CD14-positive monocyte (primary cell): ENCODE results near the gene ACSL5. TPM values are rescaled to one million over a fixed set of nuclear protein-coding genes. Genes with fewer than 3 reads are reported as not detected.

Experiments
- DNase-seq, 3 donors: peaks; one replicate each; pipeline ENCODE4 v3.0.0-alpha.2; 2011 to 2022
- H2AFZ ChIP-seq: 2 replicates; pipeline ENCODE4 v1.6.0; 2012; ENCODE audit warnings: mild to moderate bottlenecking, low read depth, low read length, inconsistent platforms; ENCODE audit not compliant: insufficient read depth, poor library complexity, severe bottlenecking
- H3K27ac ChIP-seq, 2 donors: 1 replicate in 1 of 2; 2 replicates in 1 of 2; pipeline ENCODE4 v1.5.1; 2012 to 2013; ENCODE audit warnings: low read length in 2 of 2, control low read depth in 1 of 2, inconsistent platforms in 1 of 2, low read depth in 1 of 2, mild to moderate bottlenecking in 1 of 2
- H3K27me3 ChIP-seq, 2 donors: one replicate each; pipeline versions ENCODE4 v1.6.0 to v1.6.1; 2011 to 2013; ENCODE audit warnings: low read length in 2 of 2; ENCODE audit not compliant: control insufficient read depth in 2 of 2, insufficient read depth in 2 of 2
- H3K36me3 ChIP-seq, 2 donors: replicated peaks in 1 of 2; 1 replicate in 1 of 2; 2 replicates in 1 of 2; pipeline versions ENCODE4 v1.5.1 to v1.6.1; 2012 to 2013; ENCODE audit warnings: low read length in 2 of 2, control low read depth in 1 of 2, inconsistent platforms in 1 of 2, mild to moderate bottlenecking in 1 of 2; ENCODE audit not compliant: insufficient read depth in 2 of 2, control insufficient read depth in 1 of 2
- H3K4me1 ChIP-seq, 2 donors: 1 replicate in 1 of 2; 2 replicates in 1 of 2; pipeline versions ENCODE4 v1.5.1 to v1.6.1; 2012 to 2013; ENCODE audit warnings: low read length in 2 of 2, control low read depth in 1 of 2, inconsistent platforms in 1 of 2, mild to moderate bottlenecking in 1 of 2, moderate library complexity in 1 of 2; ENCODE audit not compliant: insufficient read depth in 2 of 2, control insufficient read depth in 1 of 2
- H3K4me2 ChIP-seq: replicated peaks from 2 replicates; pipeline ENCODE3; 2012; ENCODE audit warnings: low read length, moderate library complexity, mild to moderate bottlenecking; ENCODE audit not compliant: poor library complexity, severe bottlenecking; ENCODE audit errors: extremely low read depth
- H3K4me3 ChIP-seq, 3 experiments: fragments of 200-600 bp in 1 of 3; sonication (generic) in 1 of 3; replicated peaks in 1 of 3; 1 replicate in 2 of 3; 2 replicates in 1 of 3; pipeline ENCODE4 v1.5.1; 2011 to 2013; ENCODE audit warnings: low read length in 3 of 3, mild to moderate bottlenecking in 3 of 3, control low read depth in 2 of 3, low read depth in 2 of 3, inconsistent platforms in 1 of 3, moderate library complexity in 1 of 3
- H3K79me2 ChIP-seq: 2 replicates; pipeline ENCODE4 v1.6.0; 2012; ENCODE audit warnings: mild to moderate bottlenecking, control low read depth, inconsistent platforms, low read length, moderate library complexity; ENCODE audit not compliant: insufficient read depth
- H3K9ac ChIP-seq: 2 replicates; pipeline ENCODE4 v1.6.0; 2017; ENCODE audit warnings: low read length, mild to moderate bottlenecking; ENCODE audit not compliant: insufficient read depth, poor library complexity, severe bottlenecking
- H3K9me3 ChIP-seq, 2 donors: replicated peaks in 1 of 2; 1 replicate in 1 of 2; 2 replicates in 1 of 2; pipeline versions ENCODE4 v1.5.1 to v1.6.1; 2012 to 2013; ENCODE audit warnings: low read length in 2 of 2, control low read depth in 1 of 2; ENCODE audit not compliant: control insufficient read depth in 1 of 2, insufficient read depth in 1 of 2
- H4K20me1 ChIP-seq: 2 replicates; pipeline ENCODE4 v1.6.0; 2012; ENCODE audit warnings: mild to moderate bottlenecking, low read length, control low read depth, moderate library complexity; ENCODE audit not compliant: insufficient read depth
- H3K27ac Mint-ChIP-seq, 7 donors: one replicate each; pipeline ENCODE4 v1.8.0; 2020; ENCODE audit warnings: mild to moderate bottlenecking in 7 of 7, mixed read lengths in 7 of 7, moderate library complexity in 6 of 7, inconsistent platforms in 2 of 7
- H3K27me3 Mint-ChIP-seq, 3 donors: one replicate each; pipeline ENCODE4 v1.8.0; 2021 to 2022; ENCODE audit warnings: low read depth in 3 of 3, mild to moderate bottlenecking in 3 of 3, mixed read lengths in 3 of 3, moderate library complexity in 3 of 3, inconsistent platforms in 1 of 3
- H3K36me3 Mint-ChIP-seq, 2 donors: one replicate each; pipeline ENCODE4 v1.8.0; 2020; ENCODE audit warnings: mixed read lengths in 2 of 2, inconsistent platforms in 1 of 2, mild to moderate bottlenecking in 1 of 2
- H3K4me1 Mint-ChIP-seq: one replicate; pipeline ENCODE4 v1.8.0; 2020; ENCODE audit warnings: mild to moderate bottlenecking, mixed read lengths
- H3K4me3 Mint-ChIP-seq, 2 donors: one replicate each; pipeline ENCODE4 v1.8.0; 2020; ENCODE audit warnings: mild to moderate bottlenecking in 2 of 2, mixed read lengths in 2 of 2, moderate library complexity in 1 of 2
- H3K9me3 Mint-ChIP-seq, 7 donors: one replicate each; pipeline ENCODE4 v1.8.0; 2020 to 2022; ENCODE audit warnings: mixed read lengths in 7 of 7, mild to moderate bottlenecking in 6 of 7, moderate library complexity in 6 of 7, inconsistent platforms in 2 of 7
- CTCF ChIP-seq: fragments of 200-600 bp; IDR thresholded peaks from one replicate; pipeline ENCODE4 v1.8.0; 2022; ENCODE audit warnings: antibody characterized with exemption, mild to moderate bottlenecking
- WGBS: methylation state at CpG from one replicate; pipeline ENCODE4 v1.1.5; 2013; ENCODE audit warnings: missing lambda C conversion rate; ENCODE audit not compliant: insufficient coverage; 5-methylcytosine and 5-hydroxymethylcytosine counted together
- intact Hi-C, 2 donors: fragments of 100-400 bp; cut with micrococcal nuclease; formaldehyde crosslinking; loops; one replicate each; pipeline versions ENCODE4 v1.15.0 to v1.15.1; 2023
- polyA plus RNA-seq, 3 donors: library from polyadenylated mRNA; depleted of rRNA in 1 of 3; unstranded in 2 of 3; stranded (reverse) in 1 of 3; fragments of 300-500 nt in 2 of 3; fragments of >200 nt in 1 of 3; fragmentation: Illumina TruSeq in 2 of 3; gene quantifications; 1 replicate in 2 of 3; 2 replicates in 1 of 3; pipeline ENCODE4 v1.2.3, GENCODE V29; 2012 to 2021

Gene ACSL5
- polyA plus RNA-seq, 3 donors = 27.5 to 44.4 (median 37.5) TPM

GRCh38 chr10:112353046-112353445 lies 20.9 kb upstream of the ACSL5 start:
- Mint-ChIP-seq H3K4me3 (no peak overlapping the region), H3K9me3 (peaks cover 0 to 4% (median 0%) of the 10 kb centered on the region in 7 donors), H3K4me1 (no peaks in the 10 kb centered on the region), H3K27ac (no peak overlapping the region), H3K36me3 (no peaks in the 10 kb centered on the region), H3K27me3 (peaks cover 0 to 2% (median 0%) of the 10 kb centered on the region in 3 donors)
- Histone ChIP-seq H3K9me3 (peaks cover 0 to 4% of the 10 kb centered on the region in 2 donors), H3K4me1 (no peaks in the 10 kb centered on the region), H3K9ac (no peak overlapping the region), H3K79me2 (no peaks in the 10 kb centered on the region), H3K27ac (no peak overlapping the region), H3K4me2 (no peak overlapping the region), H2AFZ (no peak overlapping the region), H3K36me3 (no peaks in the 10 kb centered on the region), H3K27me3 (no peaks in the 10 kb centered on the region), H3K4me3 (no peak overlapping the region), H4K20me1 (no peaks in the 10 kb centered on the region)
- intact Hi-C loops = no loop called here
- no peak for TF ChIP-seq CTCF
- no peak for DNase-seq

- 88% methylated on average over 2 of the region's 5 CpGs for WGBS
- no peak overlapping the region for H3K27ac Mint-ChIP-seq
- H3K27ac ChIP-seq = no peak overlapping the region
- H3K4me3 Mint-ChIP-seq = no peak overlapping the region
- no peak overlapping the region for H3K4me3 ChIP-seq
- no peaks in the 10 kb centered on the region for H4K20me1 ChIP-seq
- H3K4me1 ChIP-seq = no peaks in the 10 kb centered on the region
- no peak for TF ChIP-seq CTCF
- DNase-seq = no peak
- no peaks in the 10 kb centered on the region for H3K9me3 ChIP-seq
- no peaks in the 10 kb centered on the region for H3K36me3 ChIP-seq
- H3K27me3 ChIP-seq = no peaks in the 10 kb centered on the region
- no peak overlapping the region for H3K4me2 ChIP-seq
- intact Hi-C loops = no loop called here
- no peaks in the 10 kb centered on the region for H3K9me3 Mint-ChIP-seq
- H3K27me3 Mint-ChIP-seq = peaks cover 0 to 6% (median 2%) of the 10 kb centered on the region in 3 donors
- H2AFZ ChIP-seq = no peak overlapping the region
- no peaks in the 10 kb centered on the region for H3K4me1 Mint-ChIP-seq
- H3K79me2 ChIP-seq = no peaks in the 10 kb centered on the region
- H3K9ac ChIP-seq = no peak overlapping the region
- no peaks in the 10 kb centered on the region for H3K36me3 Mint-ChIP-seq
These were observed 17.2 kb upstream of the ACSL5 start for GRCh38 chr10:112356686-112357085.
